ENCODE measurements around the gene TNFSF13B.
"Not testable (repeated sequence)": the region's sequence is repeated elsewhere in the genome, so short reads cannot be mapped to it uniquely, and the experiment has no call there.

TNFSF13B gene

GRCh38 chr13:108305655-108306054, 36.1 kb downstream of the TNFSF13B start:
- H3K4me3 ChIP-seq (ENCODE audit: low read depth, low read length), result no peak overlapping the region
- TF ChIP-seq, protein P1, sequence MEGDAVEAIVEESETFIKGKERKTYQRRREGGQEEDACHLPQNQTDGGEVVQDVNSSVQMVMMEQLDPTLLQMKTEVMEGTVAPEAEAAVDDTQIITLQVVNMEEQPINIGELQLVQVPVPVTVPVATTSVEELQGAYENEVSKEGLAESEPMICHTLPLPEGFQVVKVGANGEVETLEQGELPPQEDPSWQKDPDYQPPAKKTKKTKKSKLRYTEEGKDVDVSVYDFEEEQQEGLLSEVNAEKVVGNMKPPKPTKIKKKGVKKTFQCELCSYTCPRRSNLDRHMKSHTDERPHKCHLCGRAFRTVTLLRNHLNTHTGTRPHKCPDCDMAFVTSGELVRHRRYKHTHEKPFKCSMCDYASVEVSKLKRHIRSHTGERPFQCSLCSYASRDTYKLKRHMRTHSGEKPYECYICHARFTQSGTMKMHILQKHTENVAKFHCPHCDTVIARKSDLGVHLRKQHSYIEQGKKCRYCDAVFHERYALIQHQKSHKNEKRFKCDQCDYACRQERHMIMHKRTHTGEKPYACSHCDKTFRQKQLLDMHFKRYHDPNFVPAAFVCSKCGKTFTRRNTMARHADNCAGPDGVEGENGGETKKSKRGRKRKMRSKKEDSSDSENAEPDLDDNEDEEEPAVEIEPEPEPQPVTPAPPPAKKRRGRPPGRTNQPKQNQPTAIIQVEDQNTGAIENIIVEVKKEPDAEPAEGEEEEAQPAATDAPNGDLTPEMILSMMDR (IDR thresholded peaks at IDR 0.05; ENCODE audit: low read depth, low read length), result no peak
- H3K27ac ChIP-seq, result no peak overlapping the region
- no peaks in the 10 kb centered on the region for H3K36me3 ChIP-seq
- H3K27me3 ChIP-seq (ENCODE audit: insufficient read depth, low read depth, severe bottlenecking), result peaks cover 50% of the 10 kb centered on the region
- H3K9me3 ChIP-seq (ENCODE audit: severe bottlenecking), result no peaks in the 10 kb centered on the region
- DNase-seq, result no peak

DNA sequence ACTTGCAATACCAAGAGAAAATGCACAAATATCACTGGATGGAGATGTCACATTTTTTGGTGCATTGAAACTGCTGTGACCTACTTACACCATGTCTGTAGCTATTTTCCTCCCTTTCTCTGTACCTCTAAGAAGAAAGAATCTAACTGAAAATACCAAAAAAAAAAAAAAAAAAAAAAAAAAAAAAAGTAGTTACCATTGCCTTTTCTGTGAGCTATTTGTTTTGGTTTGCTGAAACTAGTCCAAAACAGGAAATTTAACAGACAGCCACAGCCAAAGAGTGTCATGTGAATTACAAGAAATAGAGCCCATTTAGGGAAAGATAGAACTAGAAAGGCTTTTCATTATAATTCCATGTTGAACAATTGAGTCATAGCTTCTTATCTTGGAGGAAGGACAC, 37.3 kb downstream of the TNFSF13B start:
- Histone ChIP-seq H3K27ac (no peak overlapping the region), H3K36me3 (no peaks in the 10 kb centered on the region), H3K27me3 (ENCODE audit: insufficient read depth, low read depth, severe bottlenecking) (peaks cover 52% of the 10 kb centered on the region), H3K4me3 (ENCODE audit: low read depth, low read length) (no peak overlapping the region), H3K9me3 (ENCODE audit: severe bottlenecking) (no peaks in the 10 kb centered on the region)
- TF ChIP-seq, protein P1 (IDR thresholded peaks at IDR 0.05; ENCODE audit: low read depth, low read length), result no peak
- DNase-seq, result no peak

GRCh38 chr13:108311596-108311995, 42.1 kb downstream of the TNFSF13B start:
- H3K9me3 ChIP-seq (ENCODE audit: severe bottlenecking); H3K27ac ChIP-seq; H3K36me3 ChIP-seq; H3K4me3 ChIP-seq (ENCODE audit: low read depth, low read length); DNase-seq: not testable (repeated sequence)
- peaks cover 64% of the 10 kb centered on the region for H3K27me3 ChIP-seq (ENCODE audit: insufficient read depth, low read depth, severe bottlenecking)

GRCh38 chr13:108313382-108313781, 43.9 kb downstream of the TNFSF13B start:
- Histone ChIP-seq H3K27me3 (ENCODE audit: insufficient read depth, low read depth, severe bottlenecking) (peaks cover 69% of the 10 kb centered on the region), H3K36me3 (no peaks in the 10 kb centered on the region), H3K27ac (no peak overlapping the region), H3K4me3 (ENCODE audit: low read depth, low read length) (no peak overlapping the region), H3K9me3 (ENCODE audit: severe bottlenecking) (peaks cover 3% of the 10 kb centered on the region)
- no peak for DNase-seq
- TF ChIP-seq, protein P1 (IDR thresholded peaks at IDR 0.05; ENCODE audit: low read depth, low read length), result no peak

GRCh38 chr13:108315273-108315672, 45.8 kb downstream of the TNFSF13B start:
- H3K36me3 ChIP-seq, result no peaks in the 10 kb centered on the region
- H3K27me3 ChIP-seq (ENCODE audit: insufficient read depth, low read depth, severe bottlenecking), result peaks cover 81% of the 10 kb centered on the region
- no peak for DNase-seq
- H3K27ac ChIP-seq, result no peak overlapping the region
- H3K4me3 ChIP-seq (ENCODE audit: low read depth, low read length), result no peak overlapping the region
- H3K9me3 ChIP-seq (ENCODE audit: severe bottlenecking), result peaks cover 3% of the 10 kb centered on the region
- TF ChIP-seq, protein P1 (IDR thresholded peaks at IDR 0.05; ENCODE audit: low read depth, low read length), result no peak

- Histone ChIP-seq H3K4me3 (ENCODE audit: low read depth, low read length) (no peak overlapping the region), H3K9me3 (ENCODE audit: severe bottlenecking) (peaks cover 3% of the 10 kb centered on the region), H3K27ac (no peak overlapping the region), H3K36me3 (no peaks in the 10 kb centered on the region), H3K27me3 (ENCODE audit: insufficient read depth, low read depth, severe bottlenecking) (peaks cover 83% of the 10 kb centered on the region)
- TF ChIP-seq, protein P1 (IDR thresholded peaks at IDR 0.05; ENCODE audit: low read depth, low read length), result no peak
- no peak for DNase-seq
These were observed 46.5 kb downstream of the TNFSF13B start for GRCh38 chr13:108315991-108316390.
